NCI-H82 (cell line): Measurements from ENCODE around the gene DNAJC5G.
A peak's percentile ranks its signal among the peaks of the same experiment; 100 is the strongest.

Experiments used
- DNase-seq: peaks from one replicate; lab custom pipeline; 2025; lab: John Stamatoyannopoulos, UW

Gene DNAJC5G

GRCh38 chr2:27275211-27276150 lies at the start of gene DNAJC5G:
DNAJC5G (plus strand) TSS chr2:27275433; CDS start chr2:27276729, 1,296 bp downstream.
- no peak for DNase-seq

GRCh38 chr2:27225526-27225925 lies 49.7 kb upstream of the DNAJC5G start:
- DNase-seq = no peak

GRCh38 chr2:27227501-27227900 lies 47.7 kb upstream of the DNAJC5G start:
- no peak for DNase-seq

GRCh38 chr2:27231921-27232320 lies 43.3 kb upstream of the DNAJC5G start:
- DNase-seq = no peak

- no peak for DNase-seq
Observed at GRCh38 chr2:27233341-27233740, 41.9 kb upstream of the DNAJC5G start.

GRCh38 chr2:27236136-27236535 lies 39.1 kb upstream of the DNAJC5G start:
- DNase-seq = no peak

- DNase-seq = no peak
Observed at GRCh38 chr2:27236626-27237025, 38.6 kb upstream of the DNAJC5G start.

- no peak for DNase-seq
Observed at GRCh38 chr2:27237341-27237945, 37.8 kb upstream of the DNAJC5G start.

- DNase-seq = no peak
Observed at GRCh38 chr2:27238976-27239375, 36.3 kb upstream of the DNAJC5G start.

- no peak for DNase-seq
Observed at GRCh38 chr2:27240406-27240805, 34.8 kb upstream of the DNAJC5G start.

GRCh38 chr2:27241761-27242613 lies 33.2 kb upstream of the DNAJC5G start:
- no peak for DNase-seq

GRCh38 chr2:27242614-27242951 lies 32.6 kb upstream of the DNAJC5G start:
- DNase-seq = no peak

- DNase-seq = no peak
Observed at GRCh38 chr2:27243391-27244130, 31.7 kb upstream of the DNAJC5G start.

GRCh38 chr2:27245116-27245515 lies 30.1 kb upstream of the DNAJC5G start:
- DNase-seq = no peak

- no peak for DNase-seq
Observed at GRCh38 chr2:27245626-27246025, 29.6 kb upstream of the DNAJC5G start.

- DNase-seq = no peak
Observed at GRCh38 chr2:27247893-27248292, 27.3 kb upstream of the DNAJC5G start.

- no peak for DNase-seq
Observed at GRCh38 chr2:27249159-27249890, 25.9 kb upstream of the DNAJC5G start.

GRCh38 chr2:27249891-27250651 lies 25.2 kb upstream of the DNAJC5G start:
- peak; percentile 86 for DNase-seq

GRCh38 chr2:27250652-27251379 lies 24.4 kb upstream of the DNAJC5G start:
- no peak for DNase-seq

- DNase-seq = no peak
Observed at GRCh38 chr2:27251766-27252165, 23.5 kb upstream of the DNAJC5G start.
